Neutrophil (primary cell): ENCODE data around the gene SIAH1.
"Not testable (repeated sequence)": the region's sequence is repeated elsewhere in the genome, so short reads cannot be mapped to it uniquely, and the experiment has no call there.

Experiments used
- H3K27ac ChIP-seq: fragments of 200-600 bp; sonication (generic); 2 replicates; pipeline ENCODE4 v1.5.1; 2016; ENCODE audit warnings: mild to moderate bottlenecking, moderate library complexity
- H3K27me3 ChIP-seq: fragments of 200-600 bp; sonication (generic); 2 replicates; pipeline ENCODE4 v1.6.0; 2016; ENCODE audit warnings: mild to moderate bottlenecking
- H3K36me3 ChIP-seq: fragments of 200-600 bp; sonication (generic); 2 replicates; pipeline ENCODE4 v1.5.1; 2017
- H3K4me1 ChIP-seq, 2 experiments: fragments of 200-600 bp in 1 of 2; sonication (generic) in 1 of 2; 1 replicate in 1 of 2; 2 replicates in 1 of 2; pipeline versions ENCODE4 v1.5.1 to v1.6.1; 2013 to 2016; ENCODE audit warnings: low read depth in 1 of 2, low read length in 1 of 2, mild to moderate bottlenecking in 1 of 2, moderate library complexity in 1 of 2; ENCODE audit not compliant: control insufficient read depth in 1 of 2, insufficient read depth in 1 of 2
- H3K4me3 ChIP-seq, 2 experiments: fragments of 200-600 bp in 1 of 2; sonication (generic) in 1 of 2; 1 replicate in 1 of 2; 2 replicates in 1 of 2; pipeline ENCODE4 v1.5.1; 2013 to 2016; ENCODE audit warnings: low read depth in 1 of 2, low read length in 1 of 2, mild to moderate bottlenecking in 1 of 2, moderate library complexity in 1 of 2
- H3K9me3 ChIP-seq: fragments of 200-600 bp; sonication (generic); 2 replicates; pipeline ENCODE4 v1.5.1; 2016
- CTCF ChIP-seq: fragments of 200-600 bp; sonication (generic); IDR thresholded peaks from 2 replicates; pipeline ENCODE4 v1.5.1; 2016; ENCODE audit warnings: antibody characterized with exemption

SIAH1 gene

DNA sequence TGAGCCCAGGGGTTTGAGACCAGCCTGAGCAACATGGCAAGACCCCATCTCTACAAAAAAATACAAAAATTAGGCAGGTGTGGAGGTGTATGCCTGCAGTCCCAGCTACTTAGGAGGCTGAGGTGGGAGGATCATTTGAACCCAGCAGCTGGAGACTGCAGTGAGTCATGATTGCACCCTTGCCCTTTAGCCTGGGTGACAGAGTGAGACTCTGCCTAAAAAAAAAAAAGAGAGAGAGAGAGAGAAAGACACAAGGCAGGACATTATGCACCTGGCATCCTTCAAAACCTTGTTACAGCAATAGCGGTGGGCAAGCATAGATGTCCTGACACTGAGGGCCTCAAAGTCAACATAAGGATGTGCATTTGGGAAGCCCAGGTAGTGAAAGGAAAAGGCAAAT, 19.9 kb upstream of the SIAH1 start:
- Histone ChIP-seq H3K27me3 (no peaks in the 10 kb centered on the region), H3K9me3 (no peaks in the 10 kb centered on the region), H3K4me1 (no peaks in the 10 kb centered on the region), H3K27ac (no peak overlapping the region), H3K4me3 (no peak overlapping the region), H3K36me3 (no peaks in the 10 kb centered on the region)
- TF ChIP-seq CTCF, result no peak

DNA sequence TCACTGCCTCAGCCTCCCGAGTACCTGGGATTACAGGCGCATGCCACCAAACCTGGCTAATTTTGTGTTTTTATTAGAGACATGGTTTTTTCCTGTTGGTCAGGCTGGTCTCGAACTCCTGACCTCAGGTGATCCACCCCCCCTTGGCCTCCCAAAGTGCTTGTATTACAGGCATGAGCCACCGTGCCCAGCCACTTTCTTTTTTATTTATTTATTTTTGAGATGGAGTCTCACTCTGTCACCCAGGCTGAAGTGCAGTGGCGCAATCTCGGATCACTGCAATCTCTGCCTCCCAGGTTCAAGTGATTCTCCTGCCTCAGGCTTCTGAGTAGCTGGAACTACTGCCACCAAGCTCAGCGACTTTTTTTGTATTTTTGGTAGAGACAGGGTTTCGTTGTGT, 17.3 kb upstream of the SIAH1 start:
- H3K4me1 ChIP-seq, H3K4me3 ChIP-seq, H3K27me3 ChIP-seq, H3K36me3 ChIP-seq, H3K9me3 ChIP-seq, H3K27ac ChIP-seq: not testable (repeated sequence)

DNA sequence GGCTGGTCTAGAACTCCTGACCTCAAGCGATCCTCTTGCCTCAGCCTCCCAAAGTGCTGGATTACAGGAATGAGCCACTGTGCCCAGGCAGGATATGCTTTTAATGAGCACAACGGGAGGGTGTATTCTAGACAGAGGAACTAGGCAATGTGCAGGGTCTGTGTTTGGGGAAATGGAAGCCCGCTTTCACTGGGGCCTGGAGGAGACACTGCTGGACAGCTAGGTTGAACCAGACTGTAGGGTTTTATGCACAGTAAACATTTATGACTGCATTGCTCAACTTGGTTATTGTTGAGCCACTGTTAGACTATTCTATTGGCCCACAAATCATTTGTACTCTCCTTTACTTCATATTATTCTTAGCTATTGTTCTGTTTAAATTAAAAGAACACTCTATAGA, 10.2 kb upstream of the SIAH1 start:
- TF ChIP-seq CTCF, result no peak
- Histone ChIP-seq H3K36me3 (no peaks in the 10 kb centered on the region), H3K27ac (no peak overlapping the region), H3K4me1 (no peaks in the 10 kb centered on the region), H3K4me3 (no peak overlapping the region), H3K9me3 (no peaks in the 10 kb centered on the region), H3K27me3 (no peaks in the 10 kb centered on the region)

- Histone ChIP-seq H3K27me3 (no peaks in the 10 kb centered on the region), H3K4me1 (no peaks in the 10 kb centered on the region), H3K27ac (no peak overlapping the region), H3K4me3 (no peak overlapping the region), H3K36me3 (no peaks in the 10 kb centered on the region), H3K9me3 (no peaks in the 10 kb centered on the region)
- TF ChIP-seq CTCF, result no peak
Observed at GRCh38 chr16:48394355-48394703, 9.1 kb upstream of the SIAH1 start.

GRCh38 chr16:48393485-48394354, 8.5 kb upstream of the SIAH1 start:
- TF ChIP-seq CTCF, result no peak
- H3K27me3 ChIP-seq, result no peaks in the 10 kb centered on the region
- H3K36me3 ChIP-seq, result no peaks in the 10 kb centered on the region
- H3K4me3 ChIP-seq, result no peak overlapping the region
- no peaks in the 10 kb centered on the region for H3K9me3 ChIP-seq
- H3K4me1 ChIP-seq, result peaks cover 0 to 1% of the 10 kb centered on the region in 2 experiments
- H3K27ac ChIP-seq, result no peak overlapping the region

- Histone ChIP-seq H3K36me3 (no peaks in the 10 kb centered on the region), H3K9me3 (no peaks in the 10 kb centered on the region), H3K4me3 (no peak overlapping the region), H3K27me3 (no peaks in the 10 kb centered on the region), H3K27ac (no peak overlapping the region), H3K4me1 (peaks cover 0 to 4% of the 10 kb centered on the region in 2 experiments)
- TF ChIP-seq CTCF, result no peak
Observed at GRCh38 chr16:48392407-48392806, 7.2 kb upstream of the SIAH1 start.
